GM12874 (cell line): ENCODE results near the gene NSMCE3.

Source experiments
- CTCF ChIP-seq: IDR thresholded peaks from 2 replicates; pipeline ENCODE4 v1.5.1; 2011; ENCODE audit warnings: low read depth, mild to moderate bottlenecking, control low read depth, low read length, moderate library complexity; ENCODE audit not compliant: insufficient read depth

The NSMCE3 gene

GRCh38 chr15:29302871-29303270 lies 33.2 kb upstream of the NSMCE3 start:
- no peak for TF ChIP-seq CTCF

GRCh38 chr15:29299784-29300183 lies 30.2 kb upstream of the NSMCE3 start:
- TF ChIP-seq CTCF, result no peak

GRCh38 chr15:29299331-29299730 lies 29.7 kb upstream of the NSMCE3 start:
- no peak for TF ChIP-seq CTCF

GRCh38 chr15:29294732-29295325 lies 25.2 kb upstream of the NSMCE3 start:
- no peak for TF ChIP-seq CTCF

- no peak for TF ChIP-seq CTCF
These were observed 21.6 kb upstream of the NSMCE3 start for GRCh38 chr15:29291067-29291845.

GRCh38 chr15:29289173-29289572 lies 19.6 kb upstream of the NSMCE3 start:
- TF ChIP-seq CTCF, result no peak

GRCh38 chr15:29285386-29285785 lies 15.8 kb upstream of the NSMCE3 start:
- TF ChIP-seq CTCF, result no peak
